SK-N-SH treated with all-trans-retinoic acid at 6 μM for 48 hours (cell line): Measurements from ENCODE around the gene SELENOK.

Source experiments
- ATAC-seq: fragments of 200-7000 bp; cut with Tn5 transposase; 3 replicates; pipeline ENCODE4 v1.9.1; 2020; ENCODE audit warnings: mild to moderate bottlenecking, moderate library complexity
- ARNTL ChIP-seq: fragments of 450-650 bp; formaldehyde crosslinking; IDR thresholded peaks from 2 replicates; pipeline ENCODE4 v1.5.0; 2020; ENCODE audit warnings: low read depth, mild to moderate bottlenecking, moderate library complexity, borderline replicate concordance
- BACH2 ChIP-seq: fragments of 250-450 bp; sonication (Bioruptor Pico); IDR thresholded peaks from 2 replicates; pipeline ENCODE4 v1.9.0; 2021; ENCODE audit warnings: mild to moderate bottlenecking, borderline replicate concordance
- CSDC2 ChIP-seq: fragments of 250-450 bp; sonication (Bioruptor Pico); IDR thresholded peaks from 2 replicates; pipeline ENCODE4 v1.5.0; 2020; ENCODE audit warnings: mild to moderate bottlenecking, moderate library complexity
- GLIS3 ChIP-seq: fragments of 250-450 bp; sonication (Bioruptor Pico); IDR thresholded peaks from 2 replicates; pipeline ENCODE4 v1.5.0; 2020; ENCODE audit warnings: mild to moderate bottlenecking, moderate library complexity
- ISL1 ChIP-seq: fragments of 250-450 bp; sonication (Bioruptor Pico); IDR thresholded peaks from 2 replicates; pipeline ENCODE4 v2.1.2; 2022; ENCODE audit warnings: mild to moderate bottlenecking, moderate library complexity
- OSR1 ChIP-seq: fragments of 250-450 bp; sonication (Bioruptor Pico); IDR thresholded peaks from 2 replicates; pipeline ENCODE4 v1.8.0; 2022; ENCODE audit warnings: moderate library complexity, mild to moderate bottlenecking, inconsistent platforms
- POU6F1 ChIP-seq: fragments of 250-450 bp; sonication (Bioruptor Pico); IDR thresholded peaks from 2 replicates; pipeline ENCODE4 v1.8.0; 2021; ENCODE audit warnings: low read depth, mild to moderate bottlenecking, moderate library complexity, borderline replicate concordance
- PPARA ChIP-seq: fragments of 250-450 bp; sonication (Bioruptor Pico); IDR thresholded peaks from 2 replicates; pipeline ENCODE4 v1.5.0; 2020; ENCODE audit warnings: mild to moderate bottlenecking, borderline replicate concordance
- RARB ChIP-seq: fragments of 250-450 bp; sonication (Bioruptor Pico); IDR thresholded peaks from 2 replicates; pipeline ENCODE4 v1.8.0; 2021; ENCODE audit warnings: mild to moderate bottlenecking, moderate library complexity
- SNAI2 ChIP-seq: fragments of 250-450 bp; sonication (Bioruptor Pico); IDR thresholded peaks from 2 replicates; pipeline ENCODE4 v1.5.0; 2020; ENCODE audit warnings: mild to moderate bottlenecking, moderate library complexity
- TCF4 ChIP-seq: fragments of 250-450 bp; sonication (Bioruptor Pico); IDR thresholded peaks from 2 replicates; pipeline ENCODE4 v1.8.0; 2021; ENCODE audit warnings: mild to moderate bottlenecking, moderate library complexity, borderline replicate concordance
- TOX ChIP-seq: fragments of 250-450 bp; sonication (Bioruptor Pico); IDR thresholded peaks from 2 replicates; pipeline ENCODE4 v1.8.0; 2021; ENCODE audit warnings: mild to moderate bottlenecking, moderate library complexity, borderline replicate concordance
- ZNF565 ChIP-seq: fragments of 450-650 bp; formaldehyde crosslinking; conservative IDR thresholded peaks from 2 replicates; pipeline ENCODE4 v1.5.0; 2020; ENCODE audit warnings: low read depth, mild to moderate bottlenecking, moderate library complexity
- ZNF70 ChIP-seq: fragments of 450-650 bp; formaldehyde crosslinking; IDR thresholded peaks from 2 replicates; pipeline ENCODE4 v1.5.0; 2020; ENCODE audit warnings: mild to moderate bottlenecking, moderate library complexity
- TF ChIP-seq, protein P1 (sequence below): fragments of 250-450 bp; sonication (Bioruptor Pico); IDR thresholded peaks from 2 replicates; pipeline ENCODE4 v1.5.0; 2020; ENCODE audit warnings: mild to moderate bottlenecking, moderate library complexity
- TF ChIP-seq, protein P2 (sequence below): fragments of 250-450 bp; sonication (Bioruptor Pico); IDR thresholded peaks from 2 replicates; pipeline ENCODE4 v1.5.1; 2021; ENCODE audit warnings: mild to moderate bottlenecking, moderate library complexity
- TF ChIP-seq, protein P3 (sequence below): fragments of 250-450 bp; sonication (Bioruptor Pico); IDR thresholded peaks from 2 replicates; pipeline ENCODE4 v1.5.1; 2020; ENCODE audit warnings: low read depth, mild to moderate bottlenecking, moderate library complexity

SELENOK gene

GRCh38 chr3:53836084-53836872 is 55.4 kb downstream of the SELENOK start:
- TF ChIP-seq, protein P1, sequence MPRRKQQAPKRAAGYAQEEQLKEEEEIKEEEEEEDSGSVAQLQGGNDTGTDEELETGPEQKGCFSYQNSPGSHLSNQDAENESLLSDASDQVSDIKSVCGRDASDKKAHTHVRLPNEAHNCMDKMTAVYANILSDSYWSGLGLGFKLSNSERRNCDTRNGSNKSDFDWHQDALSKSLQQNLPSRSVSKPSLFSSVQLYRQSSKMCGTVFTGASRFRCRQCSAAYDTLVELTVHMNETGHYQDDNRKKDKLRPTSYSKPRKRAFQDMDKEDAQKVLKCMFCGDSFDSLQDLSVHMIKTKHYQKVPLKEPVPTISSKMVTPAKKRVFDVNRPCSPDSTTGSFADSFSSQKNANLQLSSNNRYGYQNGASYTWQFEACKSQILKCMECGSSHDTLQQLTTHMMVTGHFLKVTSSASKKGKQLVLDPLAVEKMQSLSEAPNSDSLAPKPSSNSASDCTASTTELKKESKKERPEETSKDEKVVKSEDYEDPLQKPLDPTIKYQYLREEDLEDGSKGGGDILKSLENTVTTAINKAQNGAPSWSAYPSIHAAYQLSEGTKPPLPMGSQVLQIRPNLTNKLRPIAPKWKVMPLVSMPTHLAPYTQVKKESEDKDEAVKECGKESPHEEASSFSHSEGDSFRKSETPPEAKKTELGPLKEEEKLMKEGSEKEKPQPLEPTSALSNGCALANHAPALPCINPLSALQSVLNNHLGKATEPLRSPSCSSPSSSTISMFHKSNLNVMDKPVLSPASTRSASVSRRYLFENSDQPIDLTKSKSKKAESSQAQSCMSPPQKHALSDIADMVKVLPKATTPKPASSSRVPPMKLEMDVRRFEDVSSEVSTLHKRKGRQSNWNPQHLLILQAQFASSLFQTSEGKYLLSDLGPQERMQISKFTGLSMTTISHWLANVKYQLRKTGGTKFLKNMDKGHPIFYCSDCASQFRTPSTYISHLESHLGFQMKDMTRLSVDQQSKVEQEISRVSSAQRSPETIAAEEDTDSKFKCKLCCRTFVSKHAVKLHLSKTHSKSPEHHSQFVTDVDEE, result no peak
- TF ChIP-seq, protein P2, sequence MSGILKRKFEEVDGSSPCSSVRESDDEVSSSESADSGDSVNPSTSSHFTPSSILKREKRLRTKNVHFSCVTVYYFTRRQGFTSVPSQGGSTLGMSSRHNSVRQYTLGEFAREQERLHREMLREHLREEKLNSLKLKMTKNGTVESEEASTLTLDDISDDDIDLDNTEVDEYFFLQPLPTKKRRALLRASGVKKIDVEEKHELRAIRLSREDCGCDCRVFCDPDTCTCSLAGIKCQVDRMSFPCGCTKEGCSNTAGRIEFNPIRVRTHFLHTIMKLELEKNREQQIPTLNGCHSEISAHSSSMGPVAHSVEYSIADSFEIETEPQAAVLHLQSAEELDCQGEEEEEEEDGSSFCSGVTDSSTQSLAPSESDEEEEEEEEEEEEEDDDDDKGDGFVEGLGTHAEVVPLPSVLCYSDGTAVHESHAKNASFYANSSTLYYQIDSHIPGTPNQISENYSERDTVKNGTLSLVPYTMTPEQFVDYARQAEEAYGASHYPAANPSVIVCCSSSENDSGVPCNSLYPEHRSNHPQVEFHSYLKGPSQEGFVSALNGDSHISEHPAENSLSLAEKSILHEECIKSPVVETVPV (CRISPR knock-in tag), result no peak
- TF ChIP-seq CSDC2 (no peak), GLIS3 (CRISPR knock-in tag) (no peak), ISL1 (CRISPR knock-in tag) (no peak), ZNF70 (no peak), ARNTL (no peak), ZNF565 (CRISPR knock-in tag) (no peak), RARB (CRISPR knock-in tag) (no peak), TCF4 (no peak)
- ATAC-seq, result no peak

- TF ChIP-seq, protein P2 (CRISPR knock-in tag), result no peak
- TF ChIP-seq BACH2, result no peak
- TF ChIP-seq, protein P1, result no peak
- TF ChIP-seq SNAI2 (CRISPR knock-in tag), result no peak
- no peak for TF ChIP-seq ZNF565 (CRISPR knock-in tag)
- TF ChIP-seq OSR1, result no peak
- TF ChIP-seq, protein P3, sequence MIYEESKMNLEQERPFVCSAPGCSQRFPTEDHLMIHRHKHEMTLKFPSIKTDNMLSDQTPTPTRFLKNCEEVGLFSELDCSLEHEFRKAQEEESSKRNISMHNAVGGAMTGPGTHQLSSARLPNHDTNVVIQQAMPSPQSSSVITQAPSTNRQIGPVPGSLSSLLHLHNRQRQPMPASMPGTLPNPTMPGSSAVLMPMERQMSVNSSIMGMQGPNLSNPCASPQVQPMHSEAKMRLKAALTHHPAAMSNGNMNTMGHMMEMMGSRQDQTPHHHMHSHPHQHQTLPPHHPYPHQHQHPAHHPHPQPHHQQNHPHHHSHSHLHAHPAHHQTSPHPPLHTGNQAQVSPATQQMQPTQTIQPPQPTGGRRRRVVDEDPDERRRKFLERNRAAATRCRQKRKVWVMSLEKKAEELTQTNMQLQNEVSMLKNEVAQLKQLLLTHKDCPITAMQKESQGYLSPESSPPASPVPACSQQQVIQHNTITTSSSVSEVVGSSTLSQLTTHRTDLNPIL (CRISPR knock-in tag), result no peak
- no peak for TF ChIP-seq ISL1 (CRISPR knock-in tag)
- TF ChIP-seq PPARA, result no peak
- TF ChIP-seq CSDC2, result no peak
- TF ChIP-seq POU6F1, result no peak
- no peak for TF ChIP-seq GLIS3 (CRISPR knock-in tag)
- TF ChIP-seq TOX (CRISPR knock-in tag), result no peak
- ATAC-seq, result no peak
Measured at GRCh38 chr3:53835257-53835656, 56.4 kb downstream of the SELENOK start.
